ENCODE measurements around the gene NELFB. TPM values are rescaled to one million over a fixed set of nuclear protein-coding genes. Genes with fewer than 3 reads are reported as not detected.

The NELFB gene
- total and polyA plus RNA-seq, 9 of the 15 experiments (the other 6 are each of a cell fraction or from before 2014, with no cell fraction given): 0.24 to 84.0 (median 29.7) TPM

GRCh38 chr9:137211532-137211931 is 43.6 kb upstream of the NELFB start:
- 83% methylated on average over 13 of the region's 13 CpGs for WGBS (ENCODE audit: insufficient coverage, low coverage, missing lambda C conversion rate)
- no TSS peak for BruUV-seq (replicated peaks)
- Histone ChIP-seq H3K4me1 (replicated peaks in 1 of 2; ENCODE audit: control insufficient read depth in 2 of 2, insufficient read depth in 2 of 2, low read length in 2 of 2) (peaks cover 5 to 55% of the 10 kb centered on the region in 2 experiments; a peak in 4 of 5 replicates), H3K4me2 (ENCODE audit: insufficient read depth, low read length) (no peak overlapping the region), H3K9ac (ENCODE audit: insufficient read depth in 1 of 2, low read depth in 2 of 2, low read length in 2 of 2) (no peak overlapping the region; a peak in 1 of 4 replicates), H3K9me1 (ENCODE audit: control insufficient read depth, insufficient read depth, low read length) (no peaks in the 10 kb centered on the region), H3K36me3 (ENCODE audit: control insufficient read depth, insufficient read depth, low read length) (peaks cover 58% of the 10 kb centered on the region; the same call in 2 of the 3 replicates), H4K20me1 (replicated peaks; ENCODE audit: control insufficient read depth, insufficient read depth, low read length) (peaks cover 3% of the 10 kb centered on the region; the same call in 1 of the 2 replicates), H3K9me3 (replicated peaks; ENCODE audit: control insufficient read depth, insufficient read depth, low read depth, low read length) (no peaks in the 10 kb centered on the region), H2AFZ (ENCODE audit: low read depth, low read length) (no peak overlapping the region), H3K27me3 (ENCODE audit: control insufficient read depth in 2 of 2, insufficient read depth in 2 of 2, low read length in 2 of 2) (no peaks in the 10 kb centered on the region), H3K79me2 (ENCODE audit: control insufficient read depth, insufficient read depth, low read length) (peaks cover 8% of the 10 kb centered on the region), H3K27ac (ENCODE audit: extremely low read depth, low read depth, low read length) (no peak overlapping the region), H3K4me3 (no peak overlapping the region)
- intact Hi-C loops (cut with micrococcal nuclease): no loop called here
- ChIA-PET POLR2A (interaction anchor here (0.6 to 1.7 kb wide), 3 partner anchors 9 to 156 kb away, joined by 3 to 5 read pairs (median 4); no protein-coding TSS in a partner anchor), CTCF (ENCODE audit: low intra/inter-chr PET ratio) (no interaction called here)
- FAIRE-seq (no peak), ATAC-seq (peak; percentile 21), DNase-seq (ENCODE audit: extremely low read depth in 1 of 4, low spot score in 3 of 4) (no peak)
- in situ Hi-C loops (cut with MboI): no loop called here
- TF ChIP-seq PPARD (CRISPR knock-in tag; IDR thresholded peaks at IDR 0.05): no peak
- peak; percentile 48; the same call in 1 of the 2 replicates for TF ChIP-seq SUPT5H (IDR thresholded peaks at IDR 0.05)
- TF ChIP-seq RBFOX2 (IDR thresholded peaks at IDR 0.05; ENCODE audit: low read depth, low read length): peak; percentile 49; the same call in 1 of the 2 replicates
- TF ChIP-seq POLR2G (IDR thresholded peaks at IDR 0.05; ENCODE audit: low read depth, low read length): peak; percentile 66; the same call in 1 of the 2 replicates

DNA sequence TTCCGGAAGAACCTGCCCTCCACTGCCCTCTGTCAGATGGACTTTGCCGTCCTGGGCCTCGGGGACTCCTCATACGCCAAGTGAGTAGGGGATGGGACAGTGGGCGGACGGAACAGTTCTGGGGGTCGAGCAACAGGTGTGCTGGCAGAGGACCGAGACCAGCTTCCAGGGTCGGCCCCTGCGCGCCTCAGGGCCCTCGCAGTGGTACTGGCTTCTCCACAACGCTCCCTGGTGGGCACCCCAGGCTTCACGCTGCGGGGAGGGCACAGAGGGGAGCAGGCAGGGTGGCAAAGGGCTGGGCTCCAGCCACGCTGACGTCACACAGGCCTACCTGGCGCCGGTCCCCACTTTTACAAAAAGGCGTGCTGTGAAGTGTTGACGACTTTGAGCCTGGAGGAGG is 42.6 kb upstream of the NELFB start:
- in situ Hi-C loops (cut with MboI): no loop called here
- no peak for FAIRE-seq
- POLR2A ChIA-PET: interaction anchor here (1.0 kb wide), 1 partner anchor 8 kb away, joined by 3 read pairs; no protein-coding TSS in a partner anchor
- TF ChIP-seq E2F4 (CRISPR knock-in tag; IDR thresholded peaks at IDR 0.05; ENCODE audit: low read depth): no peak
- TF ChIP-seq ZNF511 (CRISPR knock-in tag; IDR thresholded peaks at IDR 0.05): no peak
- TF ChIP-seq ELF2 (CRISPR knock-in tag; IDR thresholded peaks at IDR 0.05): no peak
- TF ChIP-seq HMGN3 (IDR thresholded peaks at IDR 0.05; ENCODE audit: borderline replicate concordance, extremely low read depth, insufficient read length, low read depth, low read length): no peak
- TF ChIP-seq GABPA (tag; conservative IDR thresholded peaks at IDR 0.05; ENCODE audit: low read depth): no peak
- TF ChIP-seq ZNF316 (IDR thresholded peaks at IDR 0.05): no peak
- no peak for TF ChIP-seq ZZZ3 (IDR thresholded peaks at IDR 0.05)
- no peak for TF ChIP-seq U2AF1 (optimal IDR thresholded peaks at IDR 0.05; ENCODE audit: low read depth, low read length)
- TF ChIP-seq, protein P1, sequence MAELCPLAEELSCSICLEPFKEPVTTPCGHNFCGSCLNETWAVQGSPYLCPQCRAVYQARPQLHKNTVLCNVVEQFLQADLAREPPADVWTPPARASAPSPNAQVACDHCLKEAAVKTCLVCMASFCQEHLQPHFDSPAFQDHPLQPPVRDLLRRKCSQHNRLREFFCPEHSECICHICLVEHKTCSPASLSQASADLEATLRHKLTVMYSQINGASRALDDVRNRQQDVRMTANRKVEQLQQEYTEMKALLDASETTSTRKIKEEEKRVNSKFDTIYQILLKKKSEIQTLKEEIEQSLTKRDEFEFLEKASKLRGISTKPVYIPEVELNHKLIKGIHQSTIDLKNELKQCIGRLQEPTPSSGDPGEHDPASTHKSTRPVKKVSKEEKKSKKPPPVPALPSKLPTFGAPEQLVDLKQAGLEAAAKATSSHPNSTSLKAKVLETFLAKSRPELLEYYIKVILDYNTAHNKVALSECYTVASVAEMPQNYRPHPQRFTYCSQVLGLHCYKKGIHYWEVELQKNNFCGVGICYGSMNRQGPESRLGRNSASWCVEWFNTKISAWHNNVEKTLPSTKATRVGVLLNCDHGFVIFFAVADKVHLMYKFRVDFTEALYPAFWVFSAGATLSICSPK (IDR thresholded peaks at IDR 0.05; ENCODE audit: borderline replicate concordance): no peak

More for the DNA sequence above, 42.6 kb upstream of the NELFB start:
- 83% methylated on average over 16 of the region's 21 CpGs for WGBS (ENCODE audit: insufficient coverage, low coverage, missing lambda C conversion rate)
- Histone ChIP-seq H3K27ac (ENCODE audit: extremely low read depth, low read depth, low read length) (no peak overlapping the region), H3K27me3 (ENCODE audit: control insufficient read depth in 2 of 2, insufficient read depth in 2 of 2, low read length in 2 of 2) (no peaks in the 10 kb centered on the region), H3K79me2 (ENCODE audit: control insufficient read depth, insufficient read depth, low read length) (peaks cover 3% of the 10 kb centered on the region; the same call in 2 of the 3 replicates), H3K36me3 (ENCODE audit: control insufficient read depth, insufficient read depth, low read length) (peaks cover 48% of the 10 kb centered on the region; the same call in 2 of the 3 replicates), H4K20me1 (replicated peaks; ENCODE audit: control insufficient read depth, insufficient read depth, low read length) (peaks cover 3% of the 10 kb centered on the region; the same call in 1 of the 2 replicates), H3K4me2 (ENCODE audit: insufficient read depth, low read length) (no peak overlapping the region), H3K9me1 (ENCODE audit: control insufficient read depth, insufficient read depth, low read length) (no peaks in the 10 kb centered on the region), H2AFZ (ENCODE audit: low read depth, low read length) (no peak overlapping the region), H3K4me3 (no peak overlapping the region), H3K9me3 (replicated peaks; ENCODE audit: control insufficient read depth, insufficient read depth, low read depth, low read length) (no peaks in the 10 kb centered on the region), H3K4me1 (replicated peaks in 1 of 2; ENCODE audit: control insufficient read depth in 2 of 2, insufficient read depth in 2 of 2, low read length in 2 of 2) (peaks cover 5 to 55% of the 10 kb centered on the region in 2 experiments; a peak in 4 of 5 replicates), H3K9ac (ENCODE audit: insufficient read depth in 1 of 2, low read depth in 2 of 2, low read length in 2 of 2) (peak overlapping the region in 1 of 2 experiments; percentile 55; a peak in 2 of 4 replicates)
- no TSS peak for BruUV-seq (replicated peaks)
- ATAC-seq: no peak
- no peak for DNase-seq (ENCODE audit: extremely low read depth in 1 of 4, low spot score in 3 of 4)
- CTCF ChIA-PET (ENCODE audit: low intra/inter-chr PET ratio): no interaction called here
- intact Hi-C loops (cut with micrococcal nuclease): no loop called here
